B cell (primary cell): ENCODE results near the gene PLEKHG4B. TPM values are rescaled to one million over a fixed set of nuclear protein-coding genes. Genes with fewer than 3 reads are reported as not detected.

Source experiments
- ATAC-seq: fragments of 200-7000 bp; cut with Tn5 transposase; one replicate; pipeline ENCODE4 v1.10.0; 2021; ENCODE audit warnings: low read depth, mild to moderate bottlenecking, moderate number of reproducible peaks, moderate library complexity
- CTCF ChIA-PET: fragments of 350-600 bp; sonication (Branson Sonifier 250); formaldehyde crosslinking; loops from one replicate; lab custom pipeline; 2021; ENCODE audit warnings: antibody characterized with exemption, inconsistent platforms; lab: Charles Lee
- POLR2A ChIA-PET: fragments of 350-600 bp; sonication (Branson Sonifier 250); formaldehyde crosslinking; loops from one replicate; lab custom pipeline; 2021; ENCODE audit warnings: antibody characterized with exemption; lab: Charles Lee
- DNase-seq: peaks from one replicate; pipeline ENCODE4 v3.0.0; 2013
- H2AFZ ChIP-seq: 2 replicates; pipeline ENCODE4 v1.6.1; 2012; ENCODE audit warnings: mild to moderate bottlenecking, low read depth, low read length; ENCODE audit not compliant: insufficient read depth, poor library complexity, severe bottlenecking
- H3K27ac ChIP-seq, 2 donors: 1 replicate in 1 of 2; 2 replicates in 1 of 2; pipeline ENCODE4 v1.5.1; 2012 to 2013; ENCODE audit warnings: low read length in 2 of 2, mild to moderate bottlenecking in 2 of 2, moderate library complexity in 1 of 2
- H3K27me3 ChIP-seq, 4 experiments: fragments of 200-600 bp in 1 of 4; sonication (generic) in 1 of 4; replicated peaks in 1 of 4; 1 replicate in 2 of 4; 2 replicates in 2 of 4; pipeline versions ENCODE4 v1.6.1 to v1.7.0; 2013 to 2016; ENCODE audit warnings: low read length in 3 of 4, mild to moderate bottlenecking in 2 of 4, mixed read lengths in 1 of 4, moderate library complexity in 1 of 4; ENCODE audit not compliant: insufficient read depth in 4 of 4, control insufficient read depth in 3 of 4; ENCODE audit errors: control extremely low read depth in 1 of 4
- H3K36me3 ChIP-seq, 2 experiments: replicated peaks in 1 of 2; 1 replicate in 1 of 2; 2 replicates in 1 of 2; pipeline versions ENCODE4 v1.6.1 to v1.7.1; 2013; ENCODE audit warnings: low read length in 1 of 2; ENCODE audit not compliant: insufficient read depth in 2 of 2, control insufficient read depth in 1 of 2; ENCODE audit errors: control extremely low read depth in 1 of 2, extremely low read depth in 1 of 2
- H3K4me1 ChIP-seq, 2 donors: fragments of 200-600 bp in 1 of 2; sonication (generic) in 1 of 2; 1 replicate in 1 of 2; 2 replicates in 1 of 2; pipeline versions ENCODE4 v1.5.1 to v1.6.1; 2013 to 2017; ENCODE audit warnings: low read length in 2 of 2; ENCODE audit not compliant: control insufficient read depth in 2 of 2, insufficient read depth in 2 of 2
- H3K4me2 ChIP-seq: replicated peaks from 2 replicates; pipeline ENCODE3; 2012; ENCODE audit warnings: mild to moderate bottlenecking, low read depth, low read length; ENCODE audit not compliant: poor library complexity, severe bottlenecking
- H3K4me3 ChIP-seq, 5 experiments: fragments of 200-600 bp in 1 of 5; sonication (generic) in 1 of 5; 1 replicate in 3 of 5; 2 replicates in 2 of 5; pipeline versions ENCODE4 v1.5.1 to v1.7.0; 2011 to 2016; ENCODE audit warnings: low read length in 4 of 5, mild to moderate bottlenecking in 4 of 5, low read depth in 2 of 5, control low read depth in 1 of 5, moderate library complexity in 1 of 5; ENCODE audit not compliant: insufficient read depth in 1 of 5; ENCODE audit errors: control extremely low read depth in 1 of 5, extremely low read depth in 1 of 5
- H3K79me2 ChIP-seq: fragments of 200-600 bp; sonication (generic); one replicate; pipeline ENCODE4 v1.6.0; 2016; ENCODE audit warnings: low read length; ENCODE audit not compliant: control insufficient read depth, insufficient read depth
- H3K9ac ChIP-seq: fragments of 200-600 bp; sonication (generic); 2 replicates; pipeline ENCODE4 v1.6.1; 2017; ENCODE audit warnings: mild to moderate bottlenecking, low read length, moderate library complexity
- H3K9me3 ChIP-seq, 3 donors: one replicate each; pipeline versions ENCODE4 v1.6.1 to v1.7.1; 2013; ENCODE audit warnings: low read length in 2 of 3; ENCODE audit not compliant: control insufficient read depth in 2 of 3, insufficient read depth in 1 of 3; ENCODE audit errors: control extremely low read depth in 1 of 3
- H4K20me1 ChIP-seq: 2 replicates; pipeline ENCODE4 v1.6.0; 2012; ENCODE audit warnings: mild to moderate bottlenecking, low read length; ENCODE audit not compliant: insufficient read depth, control insufficient read depth, poor library complexity, severe bottlenecking
- H3K27ac Mint-ChIP-seq: one replicate; pipeline ENCODE4 v1.8.0; 2021; ENCODE audit warnings: mixed read lengths
- H3K27me3 Mint-ChIP-seq: one replicate; pipeline ENCODE4 v1.8.0; 2021; ENCODE audit warnings: mixed read lengths
- H3K4me1 Mint-ChIP-seq: one replicate; pipeline ENCODE4 v1.8.0; 2021; ENCODE audit warnings: mixed read lengths
- H3K4me3 Mint-ChIP-seq: one replicate; pipeline ENCODE4 v1.8.0; 2021; ENCODE audit warnings: mixed read lengths
- H3K9me3 Mint-ChIP-seq: one replicate; pipeline ENCODE4 v1.8.0; 2022; ENCODE audit warnings: mixed read lengths; ENCODE audit not compliant: insufficient read depth
- CTCF ChIP-seq: fragments of 200-600 bp; IDR thresholded peaks from one replicate; pipeline ENCODE4 v1.8.0; 2022; ENCODE audit warnings: antibody characterized with exemption, mild to moderate bottlenecking
- EZH2 ChIP-seq: IDR thresholded peaks from 2 replicates; pipeline ENCODE4 v1.6.1; 2012; ENCODE audit warnings: borderline replicate concordance, low read depth, mild to moderate bottlenecking, moderate library complexity, low read length; ENCODE audit not compliant: insufficient read depth, poor library complexity, severe bottlenecking
- WGBS: methylation state at CpG from one replicate; pipeline ENCODE4 v1.1.5; 2013; ENCODE audit warnings: missing lambda C conversion rate; ENCODE audit not compliant: insufficient coverage; 5-methylcytosine and 5-hydroxymethylcytosine counted together
- intact Hi-C: fragments of 100-400 bp; cut with micrococcal nuclease; formaldehyde crosslinking; loops from one replicate; pipeline ENCODE4 v1.10.0; 2022
- polyA plus RNA-seq: library from polyadenylated mRNA; depleted of rRNA; stranded (reverse); fragments of >200 nt; gene quantifications from 2 replicates; pipeline ENCODE4 v1.2.3, GENCODE V29; 2012
- total RNA-seq, 2 donors: library from RNA; stranded (reverse); fragments of 120-200 nt in 1 of 2; gene quantifications; 1 replicate in 1 of 2; 2 replicates in 1 of 2; pipeline versions ENCODE4 v1.2.3 to v1.2.4, GENCODE V29; 2013 to 2022

Gene PLEKHG4B
- total and polyA plus RNA-seq, 2 donors (not counting 1 experiment from before 2014, with no cell fraction given): not detected

GRCh38 chr5:94113-94892 lies 2.3 kb downstream of the PLEKHG4B start:
- TF ChIP-seq CTCF: no peak
- no peak for TF ChIP-seq EZH2
- H3K4me1 Mint-ChIP-seq: peaks cover 5% of the 10 kb centered on the region
- Histone ChIP-seq H2AFZ (no peak overlapping the region), H3K9me3 (peaks cover 0 to 6% (median 0%) of the 10 kb centered on the region in 3 donors), H4K20me1 (no peaks in the 10 kb centered on the region), H3K36me3 (no peaks in the 10 kb centered on the region), H3K4me1 (peaks cover 0 to 3% of the 10 kb centered on the region in 2 donors), H3K27me3 (peaks cover 0 to 28% (median 11%) of the 10 kb centered on the region in 4 experiments), H3K27ac (no peak overlapping the region), H3K4me2 (no peak overlapping the region), H3K4me3 (no peak overlapping the region), H3K79me2 (no peaks in the 10 kb centered on the region), H3K9ac (no peak overlapping the region)
- H3K9me3 Mint-ChIP-seq: no peaks in the 10 kb centered on the region
- DNase-seq (no peak), ATAC-seq (no peak)
- H3K27ac Mint-ChIP-seq: no peak overlapping the region
- H3K27me3 Mint-ChIP-seq: peaks cover 44% of the 10 kb centered on the region
- CTCF ChIA-PET: no interaction called here
- 85% methylated on average over 9 of the region's 11 CpGs for WGBS
- H3K4me3 Mint-ChIP-seq: no peak overlapping the region
- POLR2A ChIA-PET: no interaction called here
- intact Hi-C loops: no loop called here

- no peak overlapping the region for H3K9ac ChIP-seq
- DNase-seq (no peak), ATAC-seq (no peak)
- Mint-ChIP-seq H3K9me3 (no peaks in the 10 kb centered on the region), H3K27me3 (peaks cover 41% of the 10 kb centered on the region), H3K4me3 (no peak overlapping the region), H3K4me1 (peaks cover 5% of the 10 kb centered on the region), H3K27ac (no peak overlapping the region)
- no peak overlapping the region for H2AFZ ChIP-seq
- no peak overlapping the region for H3K4me2 ChIP-seq
- peaks cover 0 to 6% (median 0%) of the 10 kb centered on the region in 3 donors for H3K9me3 ChIP-seq
- ChIA-PET POLR2A (no interaction called here), CTCF (no interaction called here)
- no peak for TF ChIP-seq CTCF
- TF ChIP-seq EZH2: no peak
- no peaks in the 10 kb centered on the region for H3K79me2 ChIP-seq
- WGBS: 91% methylated on average over 11 of the region's 12 CpGs
- no peak overlapping the region for H3K4me3 ChIP-seq
- H4K20me1 ChIP-seq: no peaks in the 10 kb centered on the region
- intact Hi-C loops: no loop called here
- H3K27me3 ChIP-seq: peaks cover 0 to 25% (median 12%) of the 10 kb centered on the region in 4 experiments
- no peaks in the 10 kb centered on the region for H3K36me3 ChIP-seq
- H3K27ac ChIP-seq: no peak overlapping the region
- peaks cover 0 to 3% of the 10 kb centered on the region in 2 donors for H3K4me1 ChIP-seq
Observed at GRCh38 chr5:95241-95980, 3.4 kb downstream of the PLEKHG4B start.
